Colonic mucosa (tissue), 4 donors: ENCODE measurements around the gene SPCS3. TPM values are rescaled to one million over a fixed set of nuclear protein-coding genes. Genes with fewer than 3 reads are reported as not detected.

Experiments used
- DNase-seq: peaks from one replicate; pipeline ENCODE4 v3.0.0-alpha.2; 2020
- H3K27ac ChIP-seq: fragments of 200-600 bp; one replicate; pipeline ENCODE4 v1.8.0; 2021
- H3K27me3 ChIP-seq: fragments of 200-600 bp; one replicate; pipeline ENCODE4 v1.8.0; 2021
- H3K36me3 ChIP-seq: fragments of 200-600 bp; one replicate; pipeline ENCODE4 v1.8.0; 2021
- H3K4me1 ChIP-seq: fragments of 200-600 bp; one replicate; pipeline ENCODE4 v1.8.0; 2021; ENCODE audit warnings: mild to moderate bottlenecking
- H3K4me3 ChIP-seq: fragments of 200-600 bp; one replicate; pipeline ENCODE4 v1.8.0; 2021
- H3K9ac ChIP-seq, 2 donors: one replicate each; pipeline ENCODE4 v1.7.0; 2013; ENCODE audit warnings: control low read depth in 2 of 2, low read depth in 2 of 2, low read length in 2 of 2
- H3K9me3 ChIP-seq: fragments of 200-600 bp; one replicate; pipeline ENCODE4 v1.8.0; 2021
- intact Hi-C: fragments of 100-400 bp; cut with DNase I; formaldehyde crosslinking; loops from one replicate; pipeline ENCODE4 v1.14.1; 2022
- total RNA-seq, 2 donors: library from RNA; stranded (reverse); fragmentation: NEBNext Ultra II Directional in 1 of 2; extraction: Animal tissue kit (Norgen Biotek cat#: 25700) in 1 of 2; gene quantifications; one replicate each; pipeline ENCODE4 v1.2.1, GENCODE V29; 2021
- TF ChIP-seq, protein P1 (sequence below): fragments of 200-600 bp; IDR thresholded peaks from one replicate; pipeline ENCODE4 v1.8.0; 2022; ENCODE audit warnings: antibody characterized with exemption, mild to moderate bottlenecking
- donor health status: healthy.
- donor health status: DM: no; HTN: no; CAD: no.
- donor health status: DM: no; HTN: no; CAD: no.

The SPCS3 gene
- total RNA-seq, 2 donors from 2014 or later, result 116 to 147 TPM

DNA sequence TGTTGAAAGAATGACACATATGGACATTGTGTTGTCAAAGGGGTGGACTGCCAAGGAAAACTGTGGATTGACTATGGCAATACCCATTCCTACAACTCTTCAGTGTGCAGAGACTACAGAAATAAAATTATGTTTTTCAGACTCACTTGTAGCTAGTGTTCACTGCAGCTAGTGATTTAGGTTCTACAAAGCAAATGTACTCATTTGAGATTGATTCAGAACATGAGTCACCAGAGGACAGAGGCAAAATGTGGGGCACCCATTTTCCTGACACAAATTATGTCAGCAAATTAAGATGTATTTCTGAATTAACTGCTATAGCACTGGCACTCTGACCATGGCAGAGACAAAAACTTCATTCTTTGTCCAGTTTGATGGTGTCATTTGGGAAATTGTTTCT, 40.7 kb downstream of the SPCS3 start:
- Histone ChIP-seq H3K4me1 (no peaks in the 10 kb centered on the region), H3K4me3 (no peak overlapping the region), H3K9me3 (no peaks in the 10 kb centered on the region), H3K9ac (no peak overlapping the region), H3K36me3 (no peaks in the 10 kb centered on the region), H3K27me3 (no peaks in the 10 kb centered on the region), H3K27ac (no peak overlapping the region)
- DNase-seq, result no peak
- TF ChIP-seq, protein P1, sequence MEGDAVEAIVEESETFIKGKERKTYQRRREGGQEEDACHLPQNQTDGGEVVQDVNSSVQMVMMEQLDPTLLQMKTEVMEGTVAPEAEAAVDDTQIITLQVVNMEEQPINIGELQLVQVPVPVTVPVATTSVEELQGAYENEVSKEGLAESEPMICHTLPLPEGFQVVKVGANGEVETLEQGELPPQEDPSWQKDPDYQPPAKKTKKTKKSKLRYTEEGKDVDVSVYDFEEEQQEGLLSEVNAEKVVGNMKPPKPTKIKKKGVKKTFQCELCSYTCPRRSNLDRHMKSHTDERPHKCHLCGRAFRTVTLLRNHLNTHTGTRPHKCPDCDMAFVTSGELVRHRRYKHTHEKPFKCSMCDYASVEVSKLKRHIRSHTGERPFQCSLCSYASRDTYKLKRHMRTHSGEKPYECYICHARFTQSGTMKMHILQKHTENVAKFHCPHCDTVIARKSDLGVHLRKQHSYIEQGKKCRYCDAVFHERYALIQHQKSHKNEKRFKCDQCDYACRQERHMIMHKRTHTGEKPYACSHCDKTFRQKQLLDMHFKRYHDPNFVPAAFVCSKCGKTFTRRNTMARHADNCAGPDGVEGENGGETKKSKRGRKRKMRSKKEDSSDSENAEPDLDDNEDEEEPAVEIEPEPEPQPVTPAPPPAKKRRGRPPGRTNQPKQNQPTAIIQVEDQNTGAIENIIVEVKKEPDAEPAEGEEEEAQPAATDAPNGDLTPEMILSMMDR, result no peak
- intact Hi-C loops, result no loop called here

- no peak for DNase-seq
- TF ChIP-seq, protein P1, result no peak
- intact Hi-C loops, result no loop called here
- H3K4me1 ChIP-seq, result no peaks in the 10 kb centered on the region
- H3K9ac ChIP-seq, result no peak overlapping the region
- no peak overlapping the region for H3K27ac ChIP-seq
- H3K4me3 ChIP-seq, result no peak overlapping the region
- H3K27me3 ChIP-seq, result no peaks in the 10 kb centered on the region
- no peaks in the 10 kb centered on the region for H3K9me3 ChIP-seq
- no peaks in the 10 kb centered on the region for H3K36me3 ChIP-seq
Measured at GRCh38 chr4:176363072-176363471, 43.3 kb downstream of the SPCS3 start.

GRCh38 chr4:176367771-176368465, 48.2 kb downstream of the SPCS3 start:
- intact Hi-C loops, result no loop called here
- no peaks in the 10 kb centered on the region for H3K9me3 ChIP-seq
- TF ChIP-seq, protein P1, result no peak
- H3K4me1 ChIP-seq, result no peaks in the 10 kb centered on the region
- no peaks in the 10 kb centered on the region for H3K36me3 ChIP-seq
- H3K9ac ChIP-seq, result no peak overlapping the region
- H3K4me3 ChIP-seq, result no peak overlapping the region
- no peaks in the 10 kb centered on the region for H3K27me3 ChIP-seq
- H3K27ac ChIP-seq, result no peak overlapping the region
- DNase-seq, result no peak

GRCh38 chr4:176376032-176376614, 56.4 kb downstream of the SPCS3 start:
- no peaks in the 10 kb centered on the region for H3K36me3 ChIP-seq
- no peaks in the 10 kb centered on the region for H3K4me1 ChIP-seq
- TF ChIP-seq, protein P1, result peak; percentile 46
- no peak overlapping the region for H3K27ac ChIP-seq
- H3K9me3 ChIP-seq, result no peaks in the 10 kb centered on the region
- H3K4me3 ChIP-seq, result no peak overlapping the region
- DNase-seq, result no peak
- no peaks in the 10 kb centered on the region for H3K27me3 ChIP-seq
- H3K9ac ChIP-seq, result no peak overlapping the region
- intact Hi-C loops, result loop anchor here (2.0 kb wide), 1 partner anchor 673 kb away; no protein-coding TSS in a partner anchor

DNA sequence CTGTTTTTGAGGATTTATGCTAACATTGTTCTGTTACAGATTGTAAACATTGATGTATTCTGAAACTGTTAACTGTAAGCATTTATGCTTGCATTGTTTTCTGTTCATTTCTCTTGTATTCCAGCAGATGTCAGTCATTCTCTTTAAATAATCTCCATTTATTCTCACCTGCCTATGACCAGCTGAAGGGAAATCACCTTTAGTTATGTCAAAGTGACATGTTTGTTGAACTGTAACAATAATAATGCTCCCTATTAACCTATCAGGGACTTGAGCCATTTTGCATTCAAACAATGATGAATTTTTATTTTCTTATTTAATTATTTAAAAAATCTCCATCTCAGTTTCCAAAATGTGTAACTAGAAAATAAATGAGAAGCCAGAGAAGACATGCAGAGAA, 58.0 kb downstream of the SPCS3 start:
- no peaks in the 10 kb centered on the region for H3K36me3 ChIP-seq
- no peaks in the 10 kb centered on the region for H3K4me1 ChIP-seq
- no peak overlapping the region for H3K9ac ChIP-seq
- intact Hi-C loops, result loop anchor here (2.0 kb wide), 1 partner anchor 671 kb away; no protein-coding TSS in a partner anchor
- H3K9me3 ChIP-seq, result no peaks in the 10 kb centered on the region
- no peak for DNase-seq
- H3K27ac ChIP-seq, result no peak overlapping the region
- H3K27me3 ChIP-seq, result no peaks in the 10 kb centered on the region
- H3K4me3 ChIP-seq, result no peak overlapping the region
- TF ChIP-seq, protein P1, result no peak
